Endometrium (tissue), 2 donors: ENCODE measurements around the gene FAM78B.

Source experiments
- FAIRE-seq: peaks from 2 replicates; lab custom pipeline; 2012; peaks lifted over from hg19 to GRCh38; lab: Jason Lieb, UNC
- donor health status: control.
- donor health status: control.

Gene FAM78B, protein sequence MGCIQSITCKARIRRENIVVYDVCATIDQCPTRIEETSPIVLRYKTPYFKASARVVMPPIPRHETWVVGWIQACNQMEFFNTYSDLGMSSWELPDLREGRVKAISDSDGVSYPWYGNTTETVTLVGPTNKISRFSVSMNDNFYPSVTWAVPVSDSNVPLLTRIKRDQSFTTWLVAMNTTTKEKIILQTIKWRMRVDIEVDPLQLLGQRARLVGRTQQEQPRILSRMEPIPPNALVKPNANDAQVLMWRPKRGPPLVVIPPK

DNA sequence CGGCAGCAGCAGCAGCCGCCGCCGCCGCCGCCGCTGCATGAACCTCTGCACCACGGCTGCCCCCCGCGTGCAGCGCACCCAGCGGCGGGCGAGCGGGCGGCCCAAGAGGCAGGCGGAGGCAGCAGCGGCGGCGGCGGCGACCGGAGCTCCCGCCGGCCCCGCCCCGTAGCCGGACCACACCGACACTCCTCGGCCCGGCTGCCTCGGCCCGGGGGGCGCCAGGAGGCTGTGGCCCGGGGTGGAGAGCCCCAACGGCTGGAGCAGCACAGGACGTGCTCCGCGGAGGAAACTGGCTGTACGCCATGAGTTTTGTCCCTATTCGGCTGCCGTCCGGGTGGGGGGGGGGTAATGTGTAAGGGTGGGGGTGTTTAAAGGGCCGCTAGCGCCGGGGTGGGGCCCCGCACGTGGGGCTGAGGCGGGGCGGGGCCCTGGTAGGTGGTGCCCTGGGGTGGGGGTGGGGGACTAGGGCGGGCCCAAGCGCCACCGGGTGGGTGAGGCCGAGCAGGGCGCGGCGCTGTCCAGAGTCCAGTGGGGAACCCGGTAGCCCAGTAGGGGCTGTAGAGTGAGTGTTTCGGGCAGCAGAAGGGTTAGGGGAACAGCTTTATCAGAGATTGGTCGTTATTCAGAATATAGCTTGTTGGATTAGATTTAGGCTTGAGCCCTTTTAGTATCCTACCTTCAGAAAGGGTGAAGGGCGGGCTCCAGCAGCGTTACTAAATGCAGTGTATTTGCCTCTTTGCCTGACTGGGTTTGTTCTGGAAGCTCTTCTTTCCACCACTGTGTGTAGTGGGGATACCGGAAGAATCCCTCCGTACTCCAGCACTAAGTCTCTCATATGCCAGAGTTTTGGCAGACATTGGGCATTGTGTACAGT, at the start of gene FAM78B:
Gene FAM78B (minus strand): TSS at position 304 of the 874 bp plus-strand sequence. CDS start 753 bp downstream, outside the sequence.
- no peak for FAIRE-seq

DNA sequence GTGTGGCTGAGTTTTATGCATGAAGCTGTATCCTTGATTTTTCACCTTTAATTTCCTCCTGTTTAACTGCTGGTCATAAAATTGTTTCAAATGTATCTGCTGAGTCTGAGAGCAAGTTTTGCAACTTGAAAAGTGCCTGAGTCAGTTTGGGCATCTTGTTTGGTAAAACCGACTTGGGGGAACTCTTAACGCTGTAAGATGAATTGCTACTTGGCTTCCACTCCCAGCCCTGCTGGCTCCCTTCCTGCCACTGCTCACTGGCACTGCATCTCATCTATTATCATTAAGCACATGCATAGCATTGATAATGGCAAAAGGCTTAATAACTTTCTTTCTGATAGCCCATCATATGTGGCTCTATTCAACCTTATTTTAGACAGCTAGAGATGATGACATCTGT, 35.7 kb upstream of the FAM78B start:
- no peak for FAIRE-seq

DNA sequence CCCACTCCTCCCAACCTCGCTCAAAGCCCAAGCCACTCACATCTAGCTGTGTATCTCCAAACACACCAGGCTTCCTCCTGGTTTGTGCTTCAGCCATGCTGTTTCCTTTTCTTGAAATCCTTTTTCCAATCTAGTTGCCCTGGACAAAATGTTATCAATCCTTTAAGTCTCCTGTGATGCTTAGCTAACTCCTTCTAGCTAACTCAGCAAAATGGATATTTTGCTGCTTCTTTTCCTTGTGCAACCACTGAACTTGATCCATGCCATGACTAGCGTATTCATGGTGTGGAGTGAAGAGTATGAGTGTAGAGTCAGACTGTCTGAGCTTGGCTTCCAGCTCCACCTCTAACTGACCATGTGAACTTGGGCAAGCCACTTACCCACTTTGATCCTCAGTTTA, 33.9 kb upstream of the FAM78B start:
- no peak for FAIRE-seq

DNA sequence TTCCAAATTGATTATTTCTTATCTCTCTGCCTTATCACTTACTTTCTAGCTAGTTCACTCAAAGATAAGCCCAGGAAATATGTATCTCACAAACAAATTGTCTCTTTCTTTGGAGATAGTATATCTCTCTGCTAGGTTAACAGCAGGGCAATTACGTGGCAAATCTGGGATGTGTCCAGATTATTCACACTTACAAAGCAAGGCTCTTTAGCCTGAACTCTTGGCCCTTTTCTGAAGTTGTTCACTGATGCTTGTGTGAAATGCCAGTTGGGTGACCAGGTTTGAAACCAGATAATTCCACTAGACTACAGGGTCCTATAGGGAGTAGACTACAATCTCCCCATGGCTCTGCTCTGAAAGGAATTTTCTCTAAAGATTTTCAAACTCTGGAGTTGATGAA, 30.8 kb upstream of the FAM78B start:
- no peak for FAIRE-seq

DNA sequence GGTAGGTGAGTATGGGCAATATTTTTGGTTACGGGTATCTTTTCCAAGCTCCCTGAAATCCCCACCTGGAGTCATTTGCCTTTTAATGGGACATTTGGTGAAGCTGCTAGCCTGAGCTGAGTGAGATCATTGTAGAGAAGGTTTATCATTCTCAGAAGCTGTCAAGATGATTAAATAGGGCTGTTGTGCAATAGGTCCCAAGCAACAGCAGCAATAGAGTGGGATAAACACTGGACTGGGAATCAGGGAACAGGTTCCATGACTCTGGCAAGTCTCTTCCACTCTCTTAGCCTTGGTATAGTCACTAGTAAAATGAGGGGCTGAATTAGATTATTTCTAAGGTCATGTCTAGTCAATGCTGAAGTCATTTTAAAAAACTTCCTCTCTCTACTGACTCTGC, 30.3 kb upstream of the FAM78B start:
- no peak for FAIRE-seq

DNA sequence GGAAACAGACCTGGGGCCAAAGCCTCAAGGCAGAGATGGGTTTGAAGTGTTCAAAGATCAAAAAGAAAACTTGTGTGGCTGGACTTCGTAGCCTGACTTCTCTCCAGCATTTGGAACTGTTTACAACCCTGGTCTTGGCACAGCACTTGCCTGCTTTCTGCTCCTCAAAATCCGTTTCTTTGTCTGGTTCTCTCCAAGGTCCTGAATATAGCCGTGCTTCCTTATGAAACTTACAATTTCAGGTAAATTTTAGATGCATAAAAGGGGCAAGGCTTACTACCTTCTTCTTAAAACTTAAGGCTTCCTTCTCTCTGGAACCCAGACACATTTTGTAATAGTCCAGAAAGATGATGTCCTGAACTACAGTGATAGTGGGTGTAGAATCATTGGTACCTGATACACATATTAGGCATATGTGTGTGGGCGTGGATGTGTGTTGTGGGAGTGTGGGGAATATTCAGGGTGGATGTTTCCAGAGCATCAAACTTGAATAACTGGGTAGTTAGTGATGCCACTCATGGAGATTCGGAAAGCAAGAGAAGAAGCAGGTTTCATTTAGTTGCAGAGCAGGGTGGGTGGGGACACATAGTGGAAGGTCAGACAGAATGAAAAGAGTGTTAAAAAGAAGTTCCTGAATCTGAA, 26.4 kb upstream of the FAM78B start:
- FAIRE-seq, result no peak

DNA sequence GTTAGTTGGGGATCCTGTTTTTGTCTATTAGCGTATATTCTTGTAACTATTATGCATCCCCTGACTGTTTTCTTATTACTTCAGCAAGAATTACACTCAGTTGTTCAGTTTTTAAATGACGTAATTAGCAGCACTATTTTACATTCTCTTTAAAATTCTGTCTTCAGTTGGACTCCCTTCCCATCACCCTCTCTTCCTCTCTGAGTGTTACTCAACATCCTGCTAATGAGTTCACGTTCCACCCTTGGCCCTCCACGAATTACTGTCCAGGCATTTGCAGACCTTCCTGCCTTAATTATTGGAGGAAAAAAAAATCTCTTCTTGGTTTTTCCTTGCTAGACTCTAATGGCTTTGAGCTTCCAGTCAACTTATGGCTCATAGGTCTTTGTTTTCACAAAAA, 23.6 kb upstream of the FAM78B start:
- FAIRE-seq, result no peak

DNA sequence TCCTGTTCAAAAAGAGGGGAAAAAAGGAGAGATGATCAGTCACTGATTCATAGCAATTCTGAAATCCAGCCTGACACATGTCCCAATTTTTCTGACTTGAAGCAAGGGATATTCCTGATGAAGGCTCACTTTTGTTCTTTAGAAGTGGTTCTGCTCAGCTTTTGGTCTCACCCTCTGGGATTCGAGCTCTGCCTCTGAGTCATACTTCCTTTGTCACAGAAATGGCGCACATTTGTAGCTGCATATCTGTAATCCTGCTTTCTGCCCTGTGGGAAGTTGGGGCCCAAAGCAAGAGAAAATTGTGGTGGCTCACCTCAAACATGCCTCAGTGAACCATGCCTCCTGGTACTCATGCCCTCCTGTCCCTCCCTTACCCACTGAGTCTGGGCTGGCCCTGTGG, 22.3 kb upstream of the FAM78B start:
- no peak for FAIRE-seq

DNA sequence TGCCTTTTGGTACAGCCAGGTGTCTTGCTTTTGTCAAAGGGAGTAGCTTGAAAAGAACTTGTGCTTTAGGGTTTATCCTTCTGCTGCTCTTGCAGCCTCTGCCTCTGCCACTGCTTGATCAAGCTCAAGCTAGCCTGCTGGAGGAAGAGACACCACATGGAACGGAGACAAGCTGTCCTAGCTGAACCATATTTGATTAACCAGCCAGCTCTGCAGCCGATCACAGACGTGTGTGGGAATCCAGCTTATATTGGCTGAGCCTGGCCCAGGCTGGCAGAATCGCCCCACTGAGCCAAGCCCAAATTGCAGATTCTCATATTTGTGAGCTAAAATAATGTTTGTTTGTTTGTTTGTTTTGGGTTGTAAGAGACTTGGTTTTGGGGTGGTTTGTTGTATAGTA, 18.7 kb upstream of the FAM78B start:
- no peak for FAIRE-seq

DNA sequence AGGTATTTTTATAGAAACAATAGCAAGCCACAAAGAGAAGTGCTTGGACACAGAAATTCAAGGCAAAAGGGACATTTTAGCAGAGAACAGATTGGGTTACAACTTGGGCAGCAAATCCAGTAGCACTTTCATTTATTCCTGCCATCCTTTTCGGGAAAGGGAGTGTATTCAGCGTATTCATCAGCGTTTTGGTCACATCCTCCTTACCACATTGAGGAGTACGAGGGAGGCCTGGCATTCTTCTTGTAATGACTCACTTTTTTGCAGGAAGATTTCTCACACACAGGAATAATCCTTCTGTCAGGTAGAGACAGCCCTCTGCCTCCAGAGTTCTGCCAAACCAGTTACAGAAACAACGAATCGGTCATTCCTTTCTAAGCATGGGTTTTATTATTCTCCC, 18.1 kb upstream of the FAM78B start:
- no peak for FAIRE-seq

DNA sequence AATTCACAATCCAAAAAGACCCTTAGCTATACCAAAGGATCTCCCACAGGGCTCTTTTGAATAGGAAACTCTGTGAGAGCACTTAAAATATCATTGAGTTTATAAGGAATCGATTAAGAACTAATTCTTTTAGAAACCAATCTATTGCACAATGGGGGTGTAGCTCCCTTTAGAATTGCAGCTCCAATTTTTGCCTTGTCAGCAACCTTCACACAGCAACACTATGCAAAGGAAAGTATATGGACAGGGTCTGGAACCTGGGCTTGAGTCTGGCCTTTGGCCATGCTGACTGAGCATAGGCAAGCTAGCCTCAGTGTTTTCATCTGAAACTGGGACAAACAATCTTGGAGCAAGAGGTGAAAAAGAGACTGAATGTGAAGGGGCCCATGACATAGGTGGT, 17.2 kb upstream of the FAM78B start:
- FAIRE-seq, result no peak

DNA sequence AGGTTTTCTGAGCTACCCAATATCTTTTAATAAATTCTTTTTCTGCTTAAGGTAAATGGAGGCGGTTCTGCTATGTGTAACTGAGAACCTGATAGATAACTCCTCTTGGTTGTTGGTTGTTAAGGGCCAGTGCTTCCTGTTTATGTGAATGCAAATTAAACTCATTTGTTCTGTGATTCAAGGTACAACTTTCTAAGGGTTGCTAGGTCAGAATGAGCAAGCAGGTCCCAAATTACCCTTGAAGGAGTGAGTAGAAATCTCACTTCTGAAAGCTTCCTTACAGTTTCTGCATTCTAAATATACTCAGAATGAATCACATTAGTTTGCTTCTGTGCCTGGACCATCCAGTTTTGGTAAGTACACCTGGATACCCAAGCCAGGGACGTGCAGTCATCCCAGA, 15.5 kb upstream of the FAM78B start:
- no peak for FAIRE-seq

DNA sequence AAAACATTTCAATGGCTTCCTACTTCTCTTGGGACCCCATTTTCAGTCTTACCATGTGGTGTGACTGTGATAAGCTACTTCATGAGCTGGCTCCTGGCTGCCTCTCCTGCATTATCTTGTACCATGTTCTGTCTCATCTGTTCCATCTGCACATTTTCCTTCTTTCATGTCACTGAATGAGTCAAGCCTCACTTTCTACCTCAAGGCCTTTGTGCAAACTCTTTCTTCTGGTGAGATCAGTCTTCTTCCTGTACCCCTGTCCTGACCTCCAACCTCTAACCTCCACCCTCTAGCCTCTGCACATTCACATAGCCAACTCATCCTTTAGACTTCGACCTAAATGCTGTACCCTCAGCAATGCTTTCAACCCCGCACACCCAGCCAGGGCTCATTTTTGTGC, 9.6 kb upstream of the FAM78B start:
- no peak for FAIRE-seq

DNA sequence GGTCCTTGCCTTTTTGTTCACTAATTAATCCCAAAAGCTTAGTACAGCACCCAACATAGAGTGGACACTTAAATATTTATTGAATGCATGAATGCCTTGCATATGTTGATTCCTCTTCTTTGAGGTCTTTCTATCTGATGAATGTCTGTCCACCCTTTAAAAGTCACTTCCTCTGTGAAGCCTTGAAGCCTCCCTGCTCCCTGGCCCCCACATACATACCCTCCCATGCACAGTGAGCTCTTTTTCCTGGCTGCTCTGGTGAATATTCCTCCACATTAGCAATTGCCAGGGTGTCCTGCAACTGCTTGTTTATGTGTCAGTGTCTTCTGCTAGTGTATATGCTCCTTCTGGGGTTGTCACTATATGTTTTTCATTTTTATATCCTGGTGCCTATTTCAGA, 8.2 kb upstream of the FAM78B start:
- no peak for FAIRE-seq

DNA sequence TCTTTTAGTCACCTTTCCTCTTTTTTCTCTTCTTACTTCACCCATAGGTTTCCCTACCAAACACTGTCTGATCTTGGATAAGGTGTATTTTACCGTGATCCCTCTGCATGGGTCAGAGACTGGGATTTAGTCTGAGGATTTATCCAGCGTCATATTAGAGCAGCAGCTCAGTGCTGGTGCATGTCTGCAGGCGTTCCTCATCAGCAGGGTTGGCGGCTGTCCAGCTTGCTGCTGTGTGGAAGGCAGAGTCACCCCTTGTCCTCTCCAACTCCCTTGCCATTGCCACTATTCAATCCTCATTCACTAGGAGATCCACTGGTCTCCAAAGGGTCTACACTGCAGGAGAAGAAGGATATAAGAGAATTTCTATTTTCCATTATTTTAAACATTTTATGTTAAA, 7.3 kb upstream of the FAM78B start:
- no peak for FAIRE-seq

DNA sequence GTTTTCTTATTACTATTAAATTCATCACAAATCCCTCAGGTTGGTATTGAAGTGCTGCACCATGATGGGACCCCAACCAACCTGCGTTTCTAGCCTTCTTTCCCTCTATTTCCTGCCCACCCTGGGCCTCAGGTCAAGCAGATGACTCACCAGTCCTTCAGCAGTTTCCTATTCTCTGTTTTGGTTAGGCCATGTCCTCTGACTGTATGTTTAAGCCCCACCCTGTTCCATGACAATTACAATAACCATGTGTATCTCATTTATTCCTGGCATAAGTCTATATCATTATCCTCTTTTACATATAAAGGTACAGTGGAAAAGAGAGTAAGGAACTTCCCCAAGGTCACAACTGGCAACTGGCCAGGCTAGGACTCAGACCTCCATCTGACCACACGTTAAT, 5.3 kb upstream of the FAM78B start:
- no peak for FAIRE-seq

DNA sequence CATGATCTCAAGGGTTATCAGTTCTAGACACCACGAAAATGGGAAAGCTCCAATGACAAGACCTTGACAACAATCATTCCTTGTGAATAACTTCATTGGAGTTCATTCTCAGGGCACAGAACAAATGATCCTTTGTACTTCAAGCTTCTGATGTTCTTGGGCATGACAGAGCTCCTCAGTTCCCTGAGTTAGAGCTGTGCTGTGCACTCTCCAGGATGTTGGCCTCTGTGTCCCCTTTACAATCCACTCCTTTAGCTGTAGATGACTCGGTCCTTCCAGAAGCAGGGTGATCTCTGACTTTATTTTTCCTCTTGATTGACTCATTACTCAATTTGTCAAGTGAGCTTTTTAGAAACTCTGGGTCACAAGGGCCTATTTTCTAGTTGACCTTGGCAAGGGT, 3.9 kb upstream of the FAM78B start:
- no peak for FAIRE-seq

DNA sequence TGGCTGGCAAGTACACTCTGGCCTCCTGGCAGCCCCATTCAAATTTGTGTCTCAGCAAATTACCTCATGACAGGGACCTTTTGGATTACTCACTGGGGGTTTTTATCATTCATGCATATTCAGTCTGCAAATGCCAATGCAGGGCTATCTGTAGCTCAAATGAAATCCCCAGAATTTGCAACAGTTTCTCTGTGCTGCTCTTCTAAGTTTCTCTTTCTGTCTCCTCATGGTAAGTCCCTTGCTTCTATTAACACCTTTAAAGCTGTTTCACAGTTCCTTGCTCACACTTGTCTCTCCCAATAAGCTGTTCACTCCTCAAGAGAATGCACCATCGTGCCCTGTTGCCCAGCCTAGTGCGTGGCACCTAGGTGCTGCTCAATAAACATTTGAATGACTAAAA, 3.3 kb upstream of the FAM78B start:
- no peak for FAIRE-seq

DNA sequence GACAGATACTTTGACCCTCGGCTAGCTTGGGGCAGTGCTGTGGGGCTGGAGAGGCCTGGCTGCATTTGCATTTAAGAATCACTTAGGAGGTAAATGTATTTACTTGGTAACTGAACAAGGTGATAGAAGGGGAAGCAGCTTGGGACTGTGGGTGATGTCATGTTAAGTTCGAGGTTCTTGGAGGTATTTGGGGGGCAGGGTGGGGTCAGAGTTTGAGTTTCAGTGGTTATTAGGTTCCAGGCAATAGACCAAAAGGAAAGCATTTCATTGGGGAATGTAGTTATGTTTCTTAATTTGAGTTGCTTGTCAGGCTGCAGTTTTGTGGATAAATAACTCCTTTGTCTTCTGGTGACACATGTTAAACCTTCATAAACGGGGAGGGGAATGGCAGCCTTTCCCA, 2.4 kb upstream of the FAM78B start:
- no peak for FAIRE-seq

DNA sequence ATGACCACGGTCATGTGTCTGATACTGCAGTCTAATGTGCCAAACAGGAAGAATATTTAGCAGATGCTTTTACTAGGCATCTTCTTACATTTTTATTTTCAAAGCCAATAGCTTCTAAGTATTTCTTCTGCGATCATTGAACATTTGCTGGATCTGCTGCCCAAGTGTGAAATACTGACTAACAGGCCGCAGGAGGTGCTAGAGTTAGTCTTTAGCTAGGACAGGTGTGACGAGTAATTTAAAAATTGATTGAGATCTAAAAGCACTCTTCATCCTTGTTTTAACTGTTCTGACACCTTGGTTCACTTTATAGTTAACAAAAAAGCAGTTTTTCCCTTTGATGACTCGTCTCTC, 748 bp upstream of the FAM78B start:
- no peak for FAIRE-seq

DNA sequence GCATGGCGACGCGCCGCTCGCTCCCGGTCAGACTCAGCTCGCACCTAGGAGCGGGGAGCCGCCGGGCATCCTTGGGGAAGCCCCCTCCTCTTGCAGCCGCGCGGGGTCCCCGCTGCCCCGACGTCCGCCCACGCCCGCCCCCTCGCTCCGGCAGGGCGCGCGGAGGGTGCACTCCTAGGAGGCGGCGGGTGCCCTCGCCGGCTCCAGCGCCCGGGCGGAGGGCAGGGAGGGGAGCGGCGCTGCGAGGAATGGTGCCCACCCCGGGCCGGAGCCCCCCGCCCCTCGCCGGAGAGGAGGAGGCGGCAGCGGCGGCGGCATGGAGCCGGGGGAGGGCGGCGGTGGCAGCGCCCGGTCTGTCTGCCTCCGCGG, 488 bp downstream of the FAM78B start:
- no peak for FAIRE-seq

DNA sequence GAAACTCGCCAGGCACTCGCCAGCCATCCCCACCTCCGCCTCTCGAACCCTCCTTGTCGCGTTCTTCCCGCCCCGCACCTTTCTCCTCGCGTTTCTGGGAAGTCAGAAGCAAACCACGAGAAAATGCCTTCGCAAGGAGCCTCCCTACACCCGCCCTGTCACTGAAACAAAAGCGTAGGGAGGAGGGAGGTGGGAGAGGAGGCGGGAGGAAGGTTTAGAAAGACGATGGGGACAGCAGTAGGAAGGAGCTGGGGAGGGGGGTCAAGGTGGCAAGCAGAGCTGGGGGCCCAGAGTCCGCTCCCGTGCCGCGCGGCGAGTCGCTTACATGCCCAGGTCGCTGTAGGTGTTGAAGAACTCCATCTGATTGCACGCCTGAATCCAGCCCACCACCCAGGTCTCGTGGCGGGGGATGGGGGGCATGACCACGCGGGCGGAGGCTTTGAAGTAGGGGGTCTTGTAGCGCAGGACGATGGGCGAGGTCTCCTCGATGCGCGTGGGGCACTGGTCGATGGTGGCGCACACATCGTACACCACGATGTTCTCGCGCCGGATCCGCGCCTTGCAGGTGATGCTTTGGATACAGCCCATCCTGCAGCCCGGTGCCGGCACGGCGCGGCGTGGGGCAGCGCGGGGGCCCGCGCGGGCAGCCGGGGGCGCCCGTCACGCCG, 1.0 kb downstream of the FAM78B start:
- FAIRE-seq, result no peak
